HCT116 (cell line): ENCODE results near the gene TNPO1.

Source experiments
- ATF3 ChIP-seq: IDR thresholded peaks from 2 replicates; pipeline ENCODE4 v1.6.1; 2012
- EZH2 ChIP-seq: fragments of 200-600 bp; sonication (generic); IDR thresholded peaks from 2 replicates; pipeline ENCODE4 v1.6.1; 2017; ENCODE audit warnings: antibody characterized with exemption, mixed run types
- MAX ChIP-seq: IDR thresholded peaks from 2 replicates; pipeline ENCODE4 v1.6.1; 2012
- POLR2A ChIP-seq: IDR thresholded peaks from 2 replicates; pipeline ENCODE4 v1.7.0; 2011; ENCODE audit warnings: borderline replicate concordance; ENCODE audit not compliant: insufficient read depth, insufficient read length; ENCODE audit errors: extremely low read depth
- POLR2AphosphoS5 ChIP-seq: IDR thresholded peaks from 2 replicates; pipeline ENCODE4 v1.6.1; 2011; ENCODE audit warnings: mild to moderate bottlenecking, low read depth, low read length, moderate library complexity
- RAD21 ChIP-seq: IDR thresholded peaks from 2 replicates; pipeline ENCODE4 v1.6.1; 2012; ENCODE audit warnings: low read depth, mild to moderate bottlenecking
- REST ChIP-seq: IDR thresholded peaks from 2 replicates; pipeline ENCODE4 v1.6.1; 2012; ENCODE audit warnings: low read depth
- SRF ChIP-seq: IDR thresholded peaks from 2 replicates; pipeline ENCODE4 v1.6.1; 2012; ENCODE audit warnings: low read depth
- TF ChIP-seq, protein P1 (sequence below), 3 experiments: fragments of 200-600 bp in 1 of 3; sonication (generic) in 1 of 3; IDR thresholded peaks in 2 of 3; conservative IDR thresholded peaks in 1 of 3; 2 replicates each; pipeline ENCODE4 v1.5.1; 2012 to 2017; ENCODE audit warnings: low read depth in 2 of 3, low read length in 2 of 3, antibody characterized with exemption in 1 of 3, borderline replicate concordance in 1 of 3, control low read depth in 1 of 3, mild to moderate bottlenecking in 1 of 3, mixed read lengths in 1 of 3, mixed run types in 1 of 3, moderate library complexity in 1 of 3; ENCODE audit not compliant: insufficient read depth in 1 of 3

DNA sequence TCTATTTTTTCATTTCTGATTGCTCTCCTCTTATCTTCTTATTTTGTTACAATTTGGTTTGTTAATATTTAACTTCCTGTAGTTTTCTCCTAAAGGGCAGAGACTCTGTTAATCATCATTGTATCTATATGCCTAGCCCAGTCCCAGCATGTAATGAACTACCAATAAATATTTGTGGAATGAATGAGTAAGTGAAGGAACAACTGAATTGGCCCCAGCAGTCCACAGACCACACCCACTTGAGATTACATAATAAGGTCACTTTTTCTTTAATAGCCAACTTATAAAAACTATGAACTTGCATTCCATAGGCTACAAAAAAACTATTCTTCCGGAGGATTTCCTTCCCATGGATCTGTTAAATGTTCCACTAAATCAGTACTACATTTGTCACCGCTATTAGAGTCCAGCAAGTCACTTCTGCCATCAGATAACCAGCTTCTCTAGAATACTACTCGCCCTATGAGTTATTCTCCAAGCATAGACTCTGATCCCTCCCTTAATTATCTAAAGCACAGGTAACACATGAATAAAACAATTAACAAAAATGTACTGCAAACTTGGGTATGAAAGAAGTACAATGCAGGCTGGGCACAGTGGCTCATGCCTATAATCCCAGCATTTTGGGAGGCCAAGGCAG is 27.5 kb upstream of the TNPO1 start:
- TF ChIP-seq, protein P1, sequence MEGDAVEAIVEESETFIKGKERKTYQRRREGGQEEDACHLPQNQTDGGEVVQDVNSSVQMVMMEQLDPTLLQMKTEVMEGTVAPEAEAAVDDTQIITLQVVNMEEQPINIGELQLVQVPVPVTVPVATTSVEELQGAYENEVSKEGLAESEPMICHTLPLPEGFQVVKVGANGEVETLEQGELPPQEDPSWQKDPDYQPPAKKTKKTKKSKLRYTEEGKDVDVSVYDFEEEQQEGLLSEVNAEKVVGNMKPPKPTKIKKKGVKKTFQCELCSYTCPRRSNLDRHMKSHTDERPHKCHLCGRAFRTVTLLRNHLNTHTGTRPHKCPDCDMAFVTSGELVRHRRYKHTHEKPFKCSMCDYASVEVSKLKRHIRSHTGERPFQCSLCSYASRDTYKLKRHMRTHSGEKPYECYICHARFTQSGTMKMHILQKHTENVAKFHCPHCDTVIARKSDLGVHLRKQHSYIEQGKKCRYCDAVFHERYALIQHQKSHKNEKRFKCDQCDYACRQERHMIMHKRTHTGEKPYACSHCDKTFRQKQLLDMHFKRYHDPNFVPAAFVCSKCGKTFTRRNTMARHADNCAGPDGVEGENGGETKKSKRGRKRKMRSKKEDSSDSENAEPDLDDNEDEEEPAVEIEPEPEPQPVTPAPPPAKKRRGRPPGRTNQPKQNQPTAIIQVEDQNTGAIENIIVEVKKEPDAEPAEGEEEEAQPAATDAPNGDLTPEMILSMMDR (IDR thresholded peaks at IDR 0.05 in 2 of 3, conservative IDR thresholded peaks at IDR 0.05 in 1 of 3; ENCODE audit: borderline replicate concordance in 1 of 3, insufficient read depth in 1 of 3, low read depth in 2 of 3, low read length in 2 of 3): no peak
- TF ChIP-seq MAX: no peak
- TF ChIP-seq POLR2AphosphoS5: no peak
- TF ChIP-seq POLR2A: no peak
- TF ChIP-seq EZH2: no peak
- no peak for TF ChIP-seq ATF3
- no peak for TF ChIP-seq REST
- no peak for TF ChIP-seq RAD21
- no peak for TF ChIP-seq SRF
